Measurements from ENCODE around the gene PLPPR1.

DNA sequence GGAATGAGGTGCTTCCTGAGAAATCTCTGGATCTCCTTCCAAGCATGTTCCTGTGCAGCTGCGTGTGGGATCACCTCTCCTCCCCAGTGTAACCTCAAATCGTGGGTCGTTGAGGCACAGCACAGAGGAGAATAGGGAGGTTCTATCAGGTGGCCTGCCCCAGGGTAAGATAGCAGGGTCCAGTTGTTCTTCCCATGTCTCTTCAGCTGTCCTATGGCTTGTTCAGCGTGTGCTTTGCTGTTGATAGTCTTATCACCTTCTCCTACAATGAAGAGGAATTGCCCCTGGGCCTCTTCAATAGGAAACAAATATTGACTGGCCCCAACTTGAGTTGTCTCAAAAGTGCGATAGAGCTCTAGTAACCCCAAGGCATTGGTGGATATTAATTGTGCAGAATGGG lies 333.9 kb downstream of the PLPPR1 start:
- TF ChIP-seq, protein P1, sequence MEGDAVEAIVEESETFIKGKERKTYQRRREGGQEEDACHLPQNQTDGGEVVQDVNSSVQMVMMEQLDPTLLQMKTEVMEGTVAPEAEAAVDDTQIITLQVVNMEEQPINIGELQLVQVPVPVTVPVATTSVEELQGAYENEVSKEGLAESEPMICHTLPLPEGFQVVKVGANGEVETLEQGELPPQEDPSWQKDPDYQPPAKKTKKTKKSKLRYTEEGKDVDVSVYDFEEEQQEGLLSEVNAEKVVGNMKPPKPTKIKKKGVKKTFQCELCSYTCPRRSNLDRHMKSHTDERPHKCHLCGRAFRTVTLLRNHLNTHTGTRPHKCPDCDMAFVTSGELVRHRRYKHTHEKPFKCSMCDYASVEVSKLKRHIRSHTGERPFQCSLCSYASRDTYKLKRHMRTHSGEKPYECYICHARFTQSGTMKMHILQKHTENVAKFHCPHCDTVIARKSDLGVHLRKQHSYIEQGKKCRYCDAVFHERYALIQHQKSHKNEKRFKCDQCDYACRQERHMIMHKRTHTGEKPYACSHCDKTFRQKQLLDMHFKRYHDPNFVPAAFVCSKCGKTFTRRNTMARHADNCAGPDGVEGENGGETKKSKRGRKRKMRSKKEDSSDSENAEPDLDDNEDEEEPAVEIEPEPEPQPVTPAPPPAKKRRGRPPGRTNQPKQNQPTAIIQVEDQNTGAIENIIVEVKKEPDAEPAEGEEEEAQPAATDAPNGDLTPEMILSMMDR (IDR thresholded peaks at IDR 0.05; ENCODE audit: poor library complexity, severe bottlenecking), result no peak
- TF ChIP-seq EP300 (conservative IDR thresholded peaks at IDR 0.05; ENCODE audit: poor library complexity, severe bottlenecking) (no peak), EZH2 (IDR thresholded peaks at IDR 0.05; ENCODE audit: borderline replicate concordance, insufficient read depth, low read length, poor library complexity, severe bottlenecking) (no peak), POLR2AphosphoS5 (IDR thresholded peaks at IDR 0.05) (no peak), RAD21 (conservative IDR thresholded peaks at IDR 0.05) (no peak), MXI1 (conservative IDR thresholded peaks at IDR 0.05; ENCODE audit: poor library complexity, severe bottlenecking) (no peak), TAF1 (IDR thresholded peaks at IDR 0.05; ENCODE audit: low read depth) (no peak), SMC3 (conservative IDR thresholded peaks at IDR 0.05; ENCODE audit: poor library complexity) (no peak)
- TF ChIP-seq, protein P2, sequence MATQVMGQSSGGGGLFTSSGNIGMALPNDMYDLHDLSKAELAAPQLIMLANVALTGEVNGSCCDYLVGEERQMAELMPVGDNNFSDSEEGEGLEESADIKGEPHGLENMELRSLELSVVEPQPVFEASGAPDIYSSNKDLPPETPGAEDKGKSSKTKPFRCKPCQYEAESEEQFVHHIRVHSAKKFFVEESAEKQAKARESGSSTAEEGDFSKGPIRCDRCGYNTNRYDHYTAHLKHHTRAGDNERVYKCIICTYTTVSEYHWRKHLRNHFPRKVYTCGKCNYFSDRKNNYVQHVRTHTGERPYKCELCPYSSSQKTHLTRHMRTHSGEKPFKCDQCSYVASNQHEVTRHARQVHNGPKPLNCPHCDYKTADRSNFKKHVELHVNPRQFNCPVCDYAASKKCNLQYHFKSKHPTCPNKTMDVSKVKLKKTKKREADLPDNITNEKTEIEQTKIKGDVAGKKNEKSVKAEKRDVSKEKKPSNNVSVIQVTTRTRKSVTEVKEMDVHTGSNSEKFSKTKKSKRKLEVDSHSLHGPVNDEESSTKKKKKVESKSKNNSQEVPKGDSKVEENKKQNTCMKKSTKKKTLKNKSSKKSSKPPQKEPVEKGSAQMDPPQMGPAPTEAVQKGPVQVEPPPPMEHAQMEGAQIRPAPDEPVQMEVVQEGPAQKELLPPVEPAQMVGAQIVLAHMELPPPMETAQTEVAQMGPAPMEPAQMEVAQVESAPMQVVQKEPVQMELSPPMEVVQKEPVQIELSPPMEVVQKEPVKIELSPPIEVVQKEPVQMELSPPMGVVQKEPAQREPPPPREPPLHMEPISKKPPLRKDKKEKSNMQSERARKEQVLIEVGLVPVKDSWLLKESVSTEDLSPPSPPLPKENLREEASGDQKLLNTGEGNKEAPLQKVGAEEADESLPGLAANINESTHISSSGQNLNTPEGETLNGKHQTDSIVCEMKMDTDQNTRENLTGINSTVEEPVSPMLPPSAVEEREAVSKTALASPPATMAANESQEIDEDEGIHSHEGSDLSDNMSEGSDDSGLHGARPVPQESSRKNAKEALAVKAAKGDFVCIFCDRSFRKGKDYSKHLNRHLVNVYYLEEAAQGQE (IDR thresholded peaks at IDR 0.05; ENCODE audit: borderline replicate concordance), result no peak

All from neural cell (in vitro differentiated cells).